COR-L47 (cell line): ENCODE data around the gene AHNAK2.
"Not testable (repeated sequence)": the region's sequence is repeated elsewhere in the genome, so short reads cannot be mapped to it uniquely, and the experiment has no call there.

ENCODE experiments used
- DNase-seq: peaks from one replicate; lab custom pipeline; 2025; lab: John Stamatoyannopoulos, UW

Gene AHNAK2

DNA sequence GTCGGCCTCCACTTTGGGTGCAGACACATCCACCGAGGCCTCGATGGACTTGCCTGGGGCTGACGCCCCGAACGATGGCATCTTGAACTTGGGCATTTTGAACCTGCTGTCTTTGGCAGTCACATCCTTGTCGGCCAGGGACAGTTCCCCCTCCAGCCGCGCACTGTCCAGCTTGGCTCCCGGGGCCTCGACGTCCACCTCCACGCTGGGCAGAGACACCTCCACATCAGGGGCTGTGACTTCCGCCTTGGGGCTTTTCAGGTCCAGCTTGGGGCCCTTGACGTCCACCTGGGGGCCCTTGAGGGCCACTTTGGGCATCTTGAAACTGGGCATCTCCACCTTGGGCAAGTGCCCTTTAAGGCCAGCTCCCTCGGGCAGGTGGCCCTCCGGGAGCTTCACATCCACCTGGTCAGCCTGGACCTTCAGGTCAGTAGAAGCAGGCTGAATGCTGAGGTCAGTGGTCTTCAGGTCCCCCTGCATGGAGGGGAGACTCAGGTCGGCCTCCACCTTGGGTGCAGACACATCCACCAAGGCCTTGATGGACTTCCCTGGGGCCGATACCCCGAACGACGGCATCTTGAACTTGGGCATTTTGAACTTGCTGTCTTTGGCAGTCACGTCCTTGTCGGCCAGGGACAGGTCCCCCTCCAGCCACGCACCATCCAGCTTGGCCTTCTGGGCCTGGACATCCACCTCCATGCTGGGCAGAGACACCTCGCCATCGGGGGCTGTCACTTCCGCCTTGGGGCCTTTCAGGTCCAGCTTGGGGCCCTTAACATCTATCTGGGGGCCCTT lies 26.1 kb downstream of the AHNAK2 start:
- DNase-seq = not testable (repeated sequence)

GRCh38 chr14:104950701-104951100 lies 27.5 kb downstream of the AHNAK2 start:
- not testable (repeated sequence) for DNase-seq

- no peak for DNase-seq
Measured at GRCh38 chr14:104950021-104950420, 28.2 kb downstream of the AHNAK2 start.

DNA sequence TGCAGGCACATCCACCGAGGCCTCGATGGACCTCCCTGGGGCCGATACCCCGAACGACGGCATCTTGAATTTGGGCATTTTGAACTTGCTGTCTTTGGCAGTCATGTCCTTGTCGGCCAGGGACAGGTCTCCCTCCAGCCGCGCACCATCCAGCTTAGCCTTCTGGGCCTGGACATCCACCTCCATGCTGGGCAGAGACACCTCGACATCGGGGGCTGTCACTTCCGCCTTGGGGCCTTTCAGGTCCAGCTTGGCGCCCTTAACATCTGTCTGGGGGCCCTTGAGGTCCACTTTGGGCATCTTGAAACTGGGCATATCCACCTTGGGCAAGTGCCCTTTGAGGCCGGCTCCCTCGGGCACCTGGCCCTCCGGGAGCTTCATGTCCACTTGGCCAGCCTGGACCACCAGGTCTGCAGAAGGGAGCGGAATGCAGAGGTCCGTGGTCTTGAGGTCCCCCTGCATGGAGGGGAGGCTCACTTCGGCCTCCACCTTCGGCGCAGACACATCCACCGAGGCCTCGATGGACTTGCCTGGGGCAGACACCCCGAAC lies 28.7 kb downstream of the AHNAK2 start:
- not testable (repeated sequence) for DNase-seq

DNA sequence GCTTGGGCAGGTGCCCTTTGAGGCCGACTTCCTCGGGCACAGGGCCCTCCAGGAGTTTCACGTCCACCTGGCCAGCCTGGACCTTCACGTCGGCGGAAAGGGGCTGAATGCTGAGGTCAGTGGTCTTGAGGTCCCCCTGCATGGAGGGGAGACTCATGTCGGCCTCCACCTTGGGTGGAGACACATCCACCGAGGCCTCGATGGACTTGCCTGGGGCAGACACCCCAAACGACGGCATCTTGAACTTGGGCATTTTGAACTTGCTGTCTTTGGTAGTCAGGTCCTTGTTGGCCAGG lies 29.5 kb downstream of the AHNAK2 start:
- no peak for DNase-seq

GRCh38 chr14:104947881-104948735 lies 30.1 kb downstream of the AHNAK2 start:
- not testable (repeated sequence) for DNase-seq

- not testable (repeated sequence) for DNase-seq
Measured at GRCh38 chr14:104947201-104947600, 31.0 kb downstream of the AHNAK2 start.

DNA sequence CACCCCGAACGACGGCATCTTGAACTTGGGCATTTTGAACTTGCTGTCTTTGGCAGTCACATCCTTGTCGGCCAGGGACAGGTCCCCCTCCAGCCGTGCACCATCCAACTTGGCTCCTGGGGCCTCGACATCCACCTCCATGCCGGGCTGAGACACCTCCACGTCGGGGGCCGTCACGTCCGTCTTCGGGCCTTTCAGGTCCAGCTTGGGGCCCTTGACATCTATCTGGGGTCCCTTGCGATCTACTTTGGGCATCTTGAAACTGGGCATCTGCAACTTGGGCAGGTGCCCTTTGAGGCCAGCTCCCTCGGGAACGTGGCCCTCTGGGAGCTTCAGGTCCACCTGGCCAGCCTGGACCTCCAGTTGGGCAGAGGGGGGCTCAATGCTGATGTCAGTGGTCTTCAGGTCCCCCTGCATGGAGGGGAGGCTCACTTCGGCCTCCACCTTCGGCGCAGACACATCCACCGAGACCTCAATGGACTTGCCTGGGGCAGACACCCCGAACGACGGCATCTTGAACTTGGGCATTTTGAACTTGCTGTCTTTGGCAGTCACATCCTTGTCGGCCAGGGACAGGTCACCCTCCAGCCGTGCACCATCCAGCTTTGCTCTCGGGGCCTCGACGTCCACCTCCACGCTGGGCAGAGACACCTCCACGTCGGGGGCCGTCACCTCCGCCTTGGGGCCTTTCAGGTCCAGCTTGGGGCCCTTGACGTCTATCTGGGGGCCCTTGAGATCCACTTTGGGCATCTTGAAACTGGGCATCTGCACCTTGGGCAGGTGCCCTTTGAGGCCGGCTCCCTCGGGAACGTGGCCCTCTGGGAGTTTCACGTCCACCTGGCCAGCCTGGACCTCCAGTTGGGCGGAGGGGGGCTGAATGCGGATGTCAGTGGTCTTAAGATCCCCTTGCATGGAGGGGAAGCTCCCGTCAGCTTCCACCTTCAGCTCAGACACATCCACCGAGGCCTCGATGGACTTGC lies 31.9 kb downstream of the AHNAK2 start:
- DNase-seq = not testable (repeated sequence)

DNA sequence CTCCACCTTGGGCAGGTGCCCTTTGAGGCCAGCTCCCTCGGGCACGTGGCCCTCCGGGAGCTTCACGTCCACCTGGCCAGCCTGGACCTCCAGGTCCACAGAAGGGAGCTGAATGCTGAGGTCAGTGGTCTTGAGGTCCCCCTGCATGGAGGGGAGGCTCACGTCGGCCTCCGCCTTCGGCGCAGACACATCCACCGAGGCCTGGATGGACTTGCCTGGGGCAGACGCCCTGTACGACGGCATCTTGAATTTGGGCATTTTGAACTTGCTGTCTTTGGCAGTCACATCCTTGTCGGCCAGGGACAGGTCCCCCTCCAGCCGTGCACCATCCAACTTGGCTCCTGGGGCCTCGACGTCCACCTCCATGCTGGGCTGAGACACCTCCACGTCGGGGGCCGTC lies 32.9 kb downstream of the AHNAK2 start:
- DNase-seq = not testable (repeated sequence)

DNA sequence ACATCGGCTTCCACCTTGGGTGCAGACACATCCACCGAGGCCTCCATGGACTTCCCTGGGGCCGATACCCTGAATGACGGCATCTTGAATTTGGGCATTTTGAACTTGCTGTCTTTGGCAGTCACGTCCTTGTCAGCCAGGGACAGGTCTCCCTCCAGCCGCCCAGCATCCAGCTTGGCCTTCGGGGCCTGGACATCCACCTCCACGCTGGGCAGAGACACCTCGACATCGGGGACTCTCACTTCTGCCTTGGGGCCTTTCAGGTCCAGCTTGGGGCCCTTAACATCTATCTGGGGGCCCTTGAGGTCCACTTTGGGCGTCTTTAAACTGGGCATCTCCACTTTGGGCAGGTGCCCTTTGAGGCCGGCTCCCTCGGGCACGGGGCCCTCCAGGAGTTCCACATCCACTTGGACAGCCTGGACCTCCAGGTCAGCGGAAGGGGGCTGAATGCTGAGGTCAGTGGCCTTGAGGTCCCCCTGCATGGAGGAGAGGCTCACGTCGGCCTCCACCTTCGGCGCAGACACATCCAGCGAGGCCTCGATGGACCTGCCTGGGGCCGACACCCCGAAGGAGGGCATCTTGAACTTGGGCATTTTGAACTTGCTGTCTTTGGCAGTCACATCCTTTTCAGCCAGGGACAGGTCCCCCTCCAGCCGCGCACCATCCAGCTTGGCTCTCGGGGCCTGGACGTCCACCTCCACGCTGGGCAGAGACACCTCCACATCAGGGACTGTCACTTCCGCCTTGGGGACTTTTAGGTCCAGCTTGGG lies 33.6 kb downstream of the AHNAK2 start:
- DNase-seq = not testable (repeated sequence)

GRCh38 chr14:104944016-104944308 lies 34.2 kb downstream of the AHNAK2 start:
- not testable (repeated sequence) for DNase-seq

GRCh38 chr14:104943216-104944015 lies 34.8 kb downstream of the AHNAK2 start:
- not testable (repeated sequence) for DNase-seq

DNA sequence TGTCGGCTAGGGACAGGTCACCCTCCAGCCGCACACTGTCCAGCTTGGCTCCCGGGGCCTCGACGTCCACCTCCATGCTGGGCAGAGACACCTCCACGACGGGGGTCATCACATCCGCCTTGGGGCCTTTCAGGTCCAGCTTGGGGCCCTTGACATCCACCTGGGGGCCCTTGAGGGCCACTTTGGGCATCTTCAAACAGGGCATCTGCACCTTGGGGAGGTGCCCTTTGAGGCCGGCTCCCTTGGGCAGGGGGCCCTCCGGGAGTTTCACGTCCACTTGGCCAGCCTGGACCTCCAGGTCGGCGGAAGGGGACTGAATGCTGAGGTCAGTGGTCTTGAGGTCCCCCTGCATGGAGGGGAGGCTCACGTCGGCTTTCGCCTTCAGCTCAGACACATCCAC lies 35.6 kb downstream of the AHNAK2 start:
- DNase-seq = no peak

DNA sequence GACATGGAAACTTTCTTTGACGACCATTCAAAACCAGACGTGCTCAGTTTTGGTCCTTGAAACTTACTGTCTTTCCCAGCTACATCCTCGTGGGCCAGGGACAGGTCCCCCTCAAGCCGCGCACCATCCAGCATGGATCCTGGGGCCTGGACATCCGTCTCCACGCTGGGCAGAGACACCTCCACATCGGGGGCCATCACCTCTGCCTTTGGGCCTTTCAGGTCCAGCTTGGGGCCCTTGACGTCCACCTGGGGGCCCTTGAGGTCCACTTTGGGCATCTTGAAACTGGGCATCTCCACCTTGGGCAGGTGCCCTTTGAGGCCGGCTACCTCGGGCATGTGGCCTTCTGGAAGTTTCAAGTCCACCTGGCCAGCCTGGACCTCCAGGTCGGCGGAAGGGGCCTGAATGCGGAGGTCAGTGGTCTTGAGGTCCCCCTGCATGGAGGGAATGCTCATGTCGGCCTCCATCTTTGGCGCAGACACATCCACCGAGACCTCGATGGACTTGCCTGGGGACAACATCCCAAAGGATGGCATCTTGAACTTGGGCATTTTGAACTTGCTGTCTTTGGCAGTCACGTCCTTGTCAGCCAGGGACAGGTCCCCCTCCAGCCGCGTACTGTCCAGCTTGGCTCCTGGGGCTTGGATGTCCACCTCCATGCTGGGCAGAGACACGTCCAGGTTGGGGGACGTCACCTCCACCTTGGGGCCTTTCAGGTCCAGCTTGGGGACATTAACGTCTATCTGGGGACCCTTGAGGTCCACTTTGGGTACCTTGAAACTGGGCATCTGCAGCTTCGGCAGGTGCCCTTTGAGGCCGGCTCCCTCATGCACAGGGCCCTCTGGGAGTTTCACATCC lies 36.4 kb downstream of the AHNAK2 start:
- DNase-seq = no peak

DNA sequence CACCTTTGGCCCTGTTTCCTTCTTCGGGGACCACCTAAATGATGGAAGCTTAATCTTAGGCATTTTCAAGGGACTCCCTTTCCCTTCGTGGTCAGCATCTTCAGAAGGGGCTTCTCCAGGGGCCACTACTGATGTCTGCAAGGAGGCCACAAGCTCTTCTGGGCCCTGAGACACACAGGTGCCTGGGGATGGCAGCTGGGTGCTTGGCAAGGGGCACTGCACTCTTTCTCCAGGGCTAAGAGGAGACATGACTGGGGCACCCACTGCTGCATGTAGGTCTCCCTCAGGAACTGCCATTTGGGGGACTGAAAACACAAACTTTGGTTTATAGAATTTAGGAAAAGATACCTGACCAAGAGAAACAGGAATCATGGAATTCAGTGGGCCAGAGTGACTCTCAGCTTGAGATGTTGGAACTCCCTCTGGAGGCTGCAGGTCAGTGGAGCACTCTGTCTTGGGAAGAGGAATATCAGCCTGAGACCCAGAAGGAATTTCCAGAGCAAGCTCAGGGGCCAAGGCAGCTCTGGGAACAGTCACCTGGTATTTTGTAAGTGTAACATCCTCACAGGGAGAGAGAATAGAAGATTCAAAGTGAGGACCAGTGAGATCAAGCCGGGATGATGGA lies 37.5 kb downstream of the AHNAK2 start:
- DNase-seq = peak; percentile 4

- DNase-seq = no peak
Measured at GRCh38 chr14:104939666-104940410, 38.3 kb downstream of the AHNAK2 start.

- no peak for DNase-seq
Measured at GRCh38 chr14:104938960-104939359, 39.2 kb downstream of the AHNAK2 start.

- DNase-seq = no peak
Measured at GRCh38 chr14:104938436-104938835, 39.7 kb downstream of the AHNAK2 start.
